Measurements from ENCODE around the gene ADAMTS9. TPM values are rescaled to one million over a fixed set of nuclear protein-coding genes. Genes with fewer than 3 reads are reported as not detected.

ADAMTS9 gene
- total RNA-seq, 6 donors from 2014 or later = 12.3 to 54.9 (median 26.6) TPM

- no peaks in the 10 kb centered on the region for H3K9me3 ChIP-seq
- peaks cover 0 to 55% (median 6%) of the 10 kb centered on the region in 4 donors for H3K36me3 ChIP-seq
- H3K27me3 ChIP-seq = no peaks in the 10 kb centered on the region
- no peak for DNase-seq
- no peak overlapping the region for H3K27ac ChIP-seq
- peaks cover 0 to 11% (median 0%) of the 10 kb centered on the region in 4 donors for H3K4me1 ChIP-seq
- no peak for ATAC-seq (ENCODE audit: low FRiP score in 2 of 2)
- no peak for TF ChIP-seq POLR2A (IDR thresholded peaks at IDR 0.05)
- no peak for TF ChIP-seq EP300 (IDR thresholded peaks at IDR 0.05)
- TF ChIP-seq POLR2AphosphoS5 (IDR thresholded peaks at IDR 0.05) = no peak
- no peak for TF ChIP-seq CTCF (IDR thresholded peaks at IDR 0.05)
- no peak overlapping the region for H3K4me3 ChIP-seq
- WGBS, 2 donors = 90 to 94% methylated on average over 4 of the region's 4 CpGs
Observed at GRCh38 chr3:64541803-64542202, 146.0 kb downstream of the ADAMTS9 start.

GRCh38 chr3:64539451-64540196, 148.2 kb downstream of the ADAMTS9 start:
- H3K4me1 ChIP-seq = peaks cover 0 to 11% (median 0%) of the 10 kb centered on the region in 4 donors
- no peaks in the 10 kb centered on the region for H3K27me3 ChIP-seq
- no peaks in the 10 kb centered on the region for H3K9me3 ChIP-seq
- DNase-seq (no peak), ATAC-seq (ENCODE audit: low FRiP score in 2 of 2) (peak in 1 of 2 donors; percentile 80)
- H3K36me3 ChIP-seq = peaks cover 0 to 40% (median 4%) of the 10 kb centered on the region in 4 donors
- no peak for TF ChIP-seq CTCF (IDR thresholded peaks at IDR 0.05)
- TF ChIP-seq EP300 (IDR thresholded peaks at IDR 0.05) = no peak
- no peak for TF ChIP-seq POLR2AphosphoS5 (IDR thresholded peaks at IDR 0.05)
- TF ChIP-seq POLR2A (IDR thresholded peaks at IDR 0.05) = no peak
- no peak overlapping the region for H3K4me3 ChIP-seq
- H3K27ac ChIP-seq = peak overlapping the region in 1 of 4 donors; percentile 4
- 47 to 49% methylated on average over 10 of the region's 10 CpGs for WGBS, 2 donors

GRCh38 chr3:64536166-64536565, 151.6 kb downstream of the ADAMTS9 start:
- TF ChIP-seq POLR2A (IDR thresholded peaks at IDR 0.05) (no peak), EP300 (IDR thresholded peaks at IDR 0.05) (no peak)
- Histone ChIP-seq H3K27me3 (no peaks in the 10 kb centered on the region), H3K9me3 (no peaks in the 10 kb centered on the region), H3K27ac (no peak overlapping the region), H3K36me3 (peaks cover 0 to 31% (median 4%) of the 10 kb centered on the region in 4 donors), H3K4me3 (no peak overlapping the region), H3K4me1 (peaks cover 5 to 25% (median 11%) of the 10 kb centered on the region in 4 donors)
- no peak for DNase-seq
- WGBS, 2 donors = 84 to 97% methylated on average over 2 of the region's 2 CpGs
- ATAC-seq (ENCODE audit: low FRiP score in 2 of 2) = no peak

GRCh38 chr3:64533617-64534317, 154.0 kb downstream of the ADAMTS9 start:
- Histone ChIP-seq H3K4me3 (no peak overlapping the region), H3K27me3 (no peaks in the 10 kb centered on the region), H3K9me3 (no peaks in the 10 kb centered on the region), H3K36me3 (peaks cover 0 to 11% (median 1%) of the 10 kb centered on the region in 4 donors), H3K4me1 (peaks cover 9 to 21% (median 11%) of the 10 kb centered on the region in 4 donors), H3K27ac (peak overlapping the region in 3 of 4 donors; percentile 10 to 66 (median 29))
- TF ChIP-seq POLR2AphosphoS5 (IDR thresholded peaks at IDR 0.05) (peak; percentile 28 to 51), POLR2A (IDR thresholded peaks at IDR 0.05) (no peak), EP300 (IDR thresholded peaks at IDR 0.05) (peak in 1 of 4 donors; percentile 56), CTCF (IDR thresholded peaks at IDR 0.05) (peak; percentile 68 to 89 (median 82))
- DNase-seq (peak; percentile 34 to 84), ATAC-seq (ENCODE audit: low FRiP score in 2 of 2) (peak; percentile 94)
- WGBS, 2 donors = 14 to 16% methylated on average over 10 to 14 of the region's 14 CpGs

GRCh38 chr3:64530434-64531049, 157.3 kb downstream of the ADAMTS9 start:
- Histone ChIP-seq H3K4me3 (no peak overlapping the region), H3K36me3 (peaks cover 0 to 7% (median 0%) of the 10 kb centered on the region in 4 donors), H3K9me3 (no peaks in the 10 kb centered on the region), H3K27me3 (no peaks in the 10 kb centered on the region), H3K27ac (peak overlapping the region in 1 of 4 donors; percentile 14), H3K4me1 (peaks cover 9 to 21% (median 11%) of the 10 kb centered on the region in 4 donors)
- peak in 1 of 2 donors; percentile 56 for ATAC-seq (ENCODE audit: low FRiP score in 2 of 2)
- peak in 1 of 2 donors; percentile 26 for DNase-seq
- no peak for TF ChIP-seq POLR2A (IDR thresholded peaks at IDR 0.05)
- peak in 5 of 6 experiments; percentile 54 to 77 (median 63) for TF ChIP-seq CTCF (IDR thresholded peaks at IDR 0.05)
- TF ChIP-seq EP300 (IDR thresholded peaks at IDR 0.05) = no peak
- TF ChIP-seq POLR2AphosphoS5 (IDR thresholded peaks at IDR 0.05) = no peak
- 25% methylated on average over 8 of the region's 8 CpGs for WGBS, 2 donors

All from upper lobe of left lung (tissue), 6 donors.